DOHH2 (cell line): Measurements from ENCODE around the gene DNAH10.

Experiments
- EZH2phosphoT487 ChIP-seq: fragments of 200-600 bp; sonication (generic); IDR thresholded peaks from 2 replicates; pipeline ENCODE4 v1.6.1; 2017; ENCODE audit warnings: borderline replicate concordance, mild to moderate bottlenecking, antibody characterized with exemption, low read length, moderate library complexity, mixed read lengths
- TF ChIP-seq, protein P1 (sequence below): fragments of 200-600 bp; sonication (generic); IDR thresholded peaks from one replicate; pipeline ENCODE4 v1.5.1; 2014; ENCODE audit warnings: antibody characterized with exemption, mild to moderate bottlenecking, low read depth, low read length; ENCODE audit not compliant: poor library complexity, severe bottlenecking

DNA sequence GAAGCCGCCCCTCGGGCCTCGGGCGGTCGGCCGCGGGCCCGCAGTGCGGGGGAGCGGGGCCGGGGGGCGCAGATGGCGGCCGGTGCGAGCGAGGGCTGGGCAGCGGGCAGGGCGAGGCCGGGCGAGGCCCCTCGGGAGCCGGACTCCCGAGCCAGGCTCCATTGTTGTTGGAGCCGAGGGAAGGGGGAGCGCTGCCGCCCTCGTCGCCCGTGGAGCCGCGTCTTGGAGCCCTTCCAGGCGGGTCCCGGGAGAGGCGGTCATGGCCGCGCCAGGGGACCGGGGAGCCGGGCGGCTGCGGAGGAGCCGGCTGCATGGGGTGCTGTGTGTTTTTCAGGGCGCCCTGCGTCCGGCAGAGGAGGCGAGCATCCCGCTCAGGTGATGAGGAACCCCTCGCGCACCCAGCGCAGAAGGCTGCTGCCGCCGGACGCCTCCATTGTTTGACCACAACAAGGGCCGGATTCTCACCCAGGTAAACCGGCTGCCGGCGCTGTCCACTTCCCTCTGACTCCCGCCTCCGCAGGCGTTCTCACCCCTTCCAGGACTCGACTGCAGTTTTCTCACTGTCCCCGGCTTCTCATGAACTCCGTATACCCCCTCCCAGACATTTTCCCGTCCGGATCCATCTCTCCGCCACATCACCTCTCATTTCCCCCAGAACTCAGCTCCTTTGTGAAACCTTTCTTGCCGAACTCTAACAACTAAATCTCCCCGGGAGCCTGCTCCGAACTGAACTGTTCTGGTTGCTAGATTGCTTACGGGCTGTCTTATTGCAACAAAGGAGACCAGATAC, 211.6 kb downstream of the DNAH10 start:
- no peak for TF ChIP-seq EZH2phosphoT487
- TF ChIP-seq, protein P1, sequence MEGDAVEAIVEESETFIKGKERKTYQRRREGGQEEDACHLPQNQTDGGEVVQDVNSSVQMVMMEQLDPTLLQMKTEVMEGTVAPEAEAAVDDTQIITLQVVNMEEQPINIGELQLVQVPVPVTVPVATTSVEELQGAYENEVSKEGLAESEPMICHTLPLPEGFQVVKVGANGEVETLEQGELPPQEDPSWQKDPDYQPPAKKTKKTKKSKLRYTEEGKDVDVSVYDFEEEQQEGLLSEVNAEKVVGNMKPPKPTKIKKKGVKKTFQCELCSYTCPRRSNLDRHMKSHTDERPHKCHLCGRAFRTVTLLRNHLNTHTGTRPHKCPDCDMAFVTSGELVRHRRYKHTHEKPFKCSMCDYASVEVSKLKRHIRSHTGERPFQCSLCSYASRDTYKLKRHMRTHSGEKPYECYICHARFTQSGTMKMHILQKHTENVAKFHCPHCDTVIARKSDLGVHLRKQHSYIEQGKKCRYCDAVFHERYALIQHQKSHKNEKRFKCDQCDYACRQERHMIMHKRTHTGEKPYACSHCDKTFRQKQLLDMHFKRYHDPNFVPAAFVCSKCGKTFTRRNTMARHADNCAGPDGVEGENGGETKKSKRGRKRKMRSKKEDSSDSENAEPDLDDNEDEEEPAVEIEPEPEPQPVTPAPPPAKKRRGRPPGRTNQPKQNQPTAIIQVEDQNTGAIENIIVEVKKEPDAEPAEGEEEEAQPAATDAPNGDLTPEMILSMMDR, result no peak
